ENCODE data around the gene LPCAT2.

LPCAT2 gene

GRCh38 chr16:55555436-55555835 is 46.6 kb downstream of the LPCAT2 start:
- no peak for DNase-seq

- DNase-seq = no peak
Measured at GRCh38 chr16:55557186-55557585, 48.3 kb downstream of the LPCAT2 start.

DNA sequence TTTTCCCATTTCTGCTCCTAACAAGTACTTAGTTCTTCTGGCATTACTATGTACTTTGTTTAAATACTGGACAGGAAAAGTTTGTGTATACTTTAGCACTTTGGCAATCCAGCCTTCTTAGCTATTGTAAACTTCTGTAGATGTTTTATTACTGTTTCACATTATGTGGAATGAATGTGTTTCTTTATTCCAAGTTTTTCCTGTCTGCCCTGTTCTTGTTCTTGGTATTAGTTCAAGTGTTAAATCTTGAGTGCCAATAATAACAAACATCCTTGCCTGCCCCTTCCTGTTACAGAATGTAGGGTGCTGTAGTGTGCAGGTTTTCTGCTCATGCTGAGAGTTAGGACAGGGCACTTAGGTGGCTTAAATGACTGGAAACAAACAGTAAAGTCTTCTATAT is 50.4 kb downstream of the LPCAT2 start:
- DNase-seq = no peak

GRCh38 chr16:55559933-55560516 is 51.2 kb downstream of the LPCAT2 start:
- no peak for DNase-seq

- DNase-seq = no peak
Measured at GRCh38 chr16:55561319-55561848, 52.5 kb downstream of the LPCAT2 start.

DNA sequence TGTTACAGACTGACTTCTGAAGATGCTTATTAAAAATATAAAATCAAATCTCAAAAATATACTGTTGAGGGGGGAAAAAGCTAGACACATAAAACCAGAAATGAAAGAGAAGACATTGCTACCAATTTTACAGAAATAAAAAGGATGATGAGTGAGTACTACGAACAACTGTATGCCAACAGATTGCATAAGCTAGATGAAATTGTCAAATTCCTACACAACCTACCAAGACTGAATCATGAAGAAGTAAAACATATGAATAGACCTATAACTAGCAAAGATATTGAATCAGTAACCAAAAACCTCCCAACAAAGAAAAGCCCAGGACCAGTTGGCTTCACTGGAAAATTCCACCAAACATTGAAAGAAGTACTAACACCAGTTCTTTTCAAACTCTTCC is 54.1 kb downstream of the LPCAT2 start:
- no peak for DNase-seq

DNA sequence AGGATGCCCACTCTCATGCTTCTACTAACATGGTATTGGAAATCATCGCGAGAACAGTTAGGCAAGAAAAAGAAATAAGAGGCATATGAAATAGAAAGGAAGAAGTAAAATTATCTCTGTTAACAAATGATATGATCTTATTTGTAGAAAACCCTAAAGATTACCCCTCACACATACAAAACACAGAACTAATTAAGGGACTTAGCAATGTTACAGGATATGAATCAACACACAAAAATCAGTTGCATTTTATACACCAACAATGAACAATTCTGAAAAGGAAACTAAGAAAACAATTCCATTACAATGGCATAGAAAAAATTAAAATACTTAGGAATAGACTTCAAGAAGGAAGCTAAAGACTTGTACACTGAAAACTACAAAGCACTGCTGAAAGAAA is 54.9 kb downstream of the LPCAT2 start:
- no peak for DNase-seq

DNA sequence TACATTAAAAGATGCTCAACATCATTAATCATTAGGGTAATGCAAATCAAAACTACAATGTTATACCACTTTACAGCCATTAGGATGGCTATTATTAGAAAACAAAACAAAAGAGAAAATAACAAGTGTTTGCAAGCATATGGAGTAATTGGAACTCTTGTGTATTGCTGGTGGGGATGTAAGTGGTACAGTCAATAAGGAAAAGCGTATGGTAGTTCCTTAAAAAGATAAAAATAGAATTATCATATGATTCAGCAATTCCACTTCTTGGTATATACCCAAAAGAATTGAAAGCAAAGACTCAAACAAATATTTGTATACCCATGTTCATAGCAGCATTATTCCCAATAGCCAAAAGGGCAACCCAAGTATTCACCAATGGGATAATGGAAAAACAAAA is 56.2 kb downstream of the LPCAT2 start:
- peak in 2 of 4 experiments; percentile 55 to 61 for DNase-seq

DNA sequence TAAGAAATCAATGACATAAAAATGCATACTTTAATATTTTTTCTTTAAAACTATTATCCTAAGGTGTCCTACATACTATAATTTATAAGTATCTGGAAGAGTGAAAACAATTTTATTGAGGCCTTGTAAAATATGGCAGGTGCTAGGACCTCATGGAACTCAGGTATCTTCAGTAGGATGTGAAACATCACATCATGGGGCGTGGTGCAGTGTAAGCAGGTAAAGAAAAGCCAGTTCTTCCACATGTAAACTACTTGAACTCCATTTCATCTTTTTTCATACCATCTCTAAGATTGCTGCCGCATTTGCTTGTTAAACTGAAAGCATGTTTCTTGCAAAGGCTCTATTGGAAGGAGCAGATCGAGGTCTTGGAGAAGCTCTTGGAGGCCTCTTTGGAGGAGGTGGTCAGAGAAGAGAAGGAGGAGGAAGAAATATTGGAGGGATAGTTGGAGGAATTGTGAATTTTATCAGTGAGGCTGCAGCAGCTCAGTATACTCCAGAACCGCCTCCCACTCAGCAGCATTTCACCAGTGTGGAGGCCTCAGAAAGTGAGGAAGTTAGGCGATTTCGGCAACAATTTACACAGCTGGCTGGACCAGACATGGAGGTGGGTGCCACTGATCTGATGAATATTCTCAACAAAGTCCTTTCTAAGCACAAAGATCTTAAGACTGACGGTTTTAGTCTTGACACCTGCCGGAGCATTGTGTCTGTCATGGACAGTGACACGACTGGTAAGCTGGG is 57.7 kb downstream of the LPCAT2 start, which contains the start of gene CAPNS2:
TSS of gene CAPNS2 (plus strand) at position 253 of the 744 bp plus-strand sequence. CDS start at position 326, 73 bp downstream.
- DNase-seq = peak; percentile 44 to 74 (median 68)

DNA sequence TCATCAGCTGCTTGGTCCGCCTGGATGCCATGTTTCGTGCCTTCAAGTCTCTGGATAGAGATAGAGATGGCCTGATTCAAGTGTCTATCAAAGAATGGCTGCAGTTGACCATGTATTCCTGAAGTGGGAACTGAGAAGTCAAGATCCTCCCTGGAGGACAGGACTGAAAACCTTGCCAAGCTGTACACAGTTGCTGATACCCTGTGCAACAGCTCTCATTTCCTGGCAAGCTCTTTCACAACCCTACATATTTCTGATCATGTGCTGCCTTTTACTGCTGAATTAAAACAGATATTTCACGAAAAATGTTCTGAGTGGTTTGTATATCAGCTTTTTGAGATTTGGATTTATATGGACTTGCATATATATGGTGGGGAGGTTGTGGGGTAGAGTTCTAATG is 58.5 kb downstream of the LPCAT2 start:
- peak; percentile 23 to 64 (median 58) for DNase-seq

GRCh38 chr16:55568207-55568606 is 59.3 kb downstream of the LPCAT2 start:
- DNase-seq = no peak

- DNase-seq = peak; percentile 38 to 81 (median 62)
Measured at GRCh38 chr16:55569025-55569424, 60.2 kb downstream of the LPCAT2 start.

DNA sequence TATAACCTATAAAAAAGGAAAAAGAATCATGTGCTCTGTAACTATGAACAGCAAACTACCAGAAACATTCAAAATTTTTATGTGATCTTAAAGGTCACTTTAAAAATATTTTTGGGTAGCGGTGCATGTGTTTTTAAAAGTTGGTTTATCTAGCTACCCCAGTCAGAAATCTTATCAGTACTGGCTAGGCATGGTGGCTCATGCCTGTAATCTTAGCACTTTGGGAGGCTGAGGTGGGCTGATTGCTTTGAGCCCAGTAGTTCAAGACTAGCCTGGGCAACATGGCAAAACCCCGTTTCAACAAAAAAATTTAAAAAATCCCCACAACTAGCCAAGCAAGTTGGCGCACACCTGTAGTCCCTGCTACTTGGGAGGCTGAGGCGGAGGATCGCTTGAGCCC is 61.3 kb downstream of the LPCAT2 start:
- no peak for DNase-seq

DNA sequence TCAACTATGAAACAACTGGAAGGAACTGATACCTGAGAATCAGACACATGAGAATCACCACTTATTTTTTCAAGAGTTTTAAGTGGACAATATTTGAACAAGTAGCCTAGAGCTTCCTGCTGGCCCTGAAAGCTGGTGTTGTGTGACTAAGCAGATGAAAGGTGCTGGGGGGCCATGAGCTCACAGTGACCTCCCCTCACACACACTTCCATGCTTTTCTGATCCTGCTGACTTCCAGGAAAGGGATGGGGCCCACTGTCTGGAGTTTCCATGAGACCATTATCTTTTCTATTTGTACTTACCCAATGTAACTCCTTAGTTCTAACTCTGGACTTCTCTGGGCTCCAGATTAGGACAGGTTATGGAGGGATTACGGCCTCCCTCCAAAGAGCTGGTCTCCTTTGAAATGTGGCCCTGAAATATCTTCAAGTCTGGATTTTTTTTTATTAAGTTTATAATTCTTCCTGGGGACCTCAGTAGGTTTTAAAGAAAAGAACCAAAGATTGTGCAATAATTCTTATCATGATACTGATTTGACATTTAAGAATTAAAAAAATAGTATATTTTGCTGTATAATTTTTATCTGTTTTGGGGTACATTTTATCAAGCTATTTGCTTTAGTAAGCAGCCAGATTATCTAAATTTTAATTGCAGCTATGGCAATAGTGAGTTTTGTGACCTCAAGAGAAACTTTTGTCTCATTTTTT is 62.5 kb downstream of the LPCAT2 start:
- DNase-seq = no peak

DNA sequence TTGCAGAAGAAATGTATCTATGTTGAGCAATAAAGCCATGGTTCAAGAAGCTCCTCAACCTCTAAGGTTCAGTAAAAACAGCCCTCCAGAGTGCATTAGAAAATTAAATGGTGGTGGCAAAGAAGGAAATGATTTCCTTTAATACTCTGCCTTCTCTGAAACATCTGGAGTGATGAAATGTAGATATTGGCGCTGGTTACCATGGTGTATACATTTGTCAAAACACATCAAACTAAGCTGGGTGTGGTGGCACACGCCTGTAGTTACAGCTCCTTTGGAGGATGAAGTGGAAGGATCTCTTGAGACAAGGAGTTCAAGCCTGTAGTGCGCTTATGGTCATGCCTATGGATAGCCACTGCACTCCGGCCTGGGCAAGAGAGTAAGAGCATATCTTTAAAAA is 63.6 kb downstream of the LPCAT2 start:
- no peak for DNase-seq

- peak in 2 of 4 experiments; percentile 52 to 53 for DNase-seq
Measured at GRCh38 chr16:55574811-55575210, 65.9 kb downstream of the LPCAT2 start.

DNA sequence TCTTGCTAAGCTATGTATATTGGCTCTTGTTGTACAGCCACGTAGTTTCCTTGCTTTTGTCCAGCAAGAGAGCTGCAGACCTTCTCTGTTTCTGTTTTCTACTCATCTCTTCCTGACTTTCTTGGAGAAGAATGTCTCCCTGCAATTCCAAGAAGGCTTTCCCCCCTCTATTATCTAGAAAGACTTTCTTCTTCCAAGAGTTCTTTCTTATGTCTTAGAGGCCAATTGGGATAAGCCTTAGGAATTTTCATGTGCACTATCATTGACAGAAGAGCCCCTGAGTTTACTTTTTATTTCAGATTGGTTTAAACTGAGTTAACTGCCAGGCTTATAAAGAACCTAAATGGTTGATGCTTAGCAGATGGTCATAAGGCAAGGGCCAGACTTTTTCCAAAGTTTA is 66.6 kb downstream of the LPCAT2 start:
- DNase-seq = no peak

DNA sequence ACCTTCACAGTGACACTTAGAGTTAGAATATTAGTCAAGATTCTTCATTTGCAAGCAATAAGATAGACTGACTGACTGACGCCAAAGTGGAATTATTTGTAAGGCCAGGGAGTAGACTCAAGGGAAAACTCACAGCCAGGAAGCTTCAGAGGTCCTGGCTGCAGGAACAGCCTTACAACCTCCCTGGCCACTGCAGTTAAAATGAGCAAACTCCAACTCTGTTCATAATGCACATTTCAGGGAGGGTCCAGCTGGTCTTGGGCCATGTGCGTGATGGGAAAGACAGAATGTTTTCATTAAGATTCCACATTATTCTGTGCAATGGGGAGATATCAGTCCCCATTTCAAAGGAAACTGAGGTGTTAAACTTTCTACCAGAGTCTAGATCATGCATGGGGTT is 67.5 kb downstream of the LPCAT2 start:
- no peak for DNase-seq

DNA sequence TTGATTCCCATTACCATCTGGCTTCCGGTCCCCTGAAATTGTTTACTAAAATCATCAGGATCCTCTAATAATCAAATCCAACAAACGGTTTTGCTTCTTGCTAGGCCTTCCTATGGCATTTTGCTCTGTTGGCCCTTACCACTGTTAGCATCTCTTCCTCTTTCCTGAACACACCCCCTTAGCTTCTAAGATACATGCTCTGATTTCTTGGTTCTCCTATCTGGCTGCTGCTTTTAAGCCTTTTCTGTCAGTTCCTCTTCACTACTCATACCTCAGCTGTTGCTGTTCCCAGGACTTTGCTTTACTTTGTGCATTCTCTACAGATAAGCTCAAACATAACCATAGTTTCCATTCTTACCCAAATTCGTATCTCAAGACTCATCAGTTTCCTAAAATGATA is 69.0 kb downstream of the LPCAT2 start:
- DNase-seq = peak; percentile 41 to 80 (median 70)

- no peak for DNase-seq
Measured at GRCh38 chr16:55585631-55586030, 76.8 kb downstream of the LPCAT2 start.

- no peak for DNase-seq
Measured at GRCh38 chr16:55588799-55589198, 79.9 kb downstream of the LPCAT2 start.

DNA sequence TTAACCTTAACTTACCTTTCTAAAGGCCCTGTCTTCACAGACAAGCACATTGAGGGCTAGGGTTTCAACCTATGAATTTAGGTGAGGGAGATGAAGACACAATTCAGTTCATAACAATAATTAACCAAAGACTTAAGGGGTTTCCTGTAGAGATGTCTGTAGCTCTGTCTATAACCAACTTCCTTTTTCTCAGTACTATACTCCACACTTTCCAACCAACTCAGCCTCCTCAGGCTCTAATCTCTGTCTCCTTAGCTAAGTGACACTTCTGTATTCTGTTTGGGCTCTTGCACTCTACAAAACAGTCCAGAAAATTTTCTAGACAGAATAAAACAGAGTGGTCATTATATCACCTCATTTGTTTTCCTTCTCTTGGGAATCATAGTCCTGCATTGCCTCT is 83.4 kb downstream of the LPCAT2 start:
- peak in 2 of 4 experiments; percentile 11 to 41 for DNase-seq

DNA sequence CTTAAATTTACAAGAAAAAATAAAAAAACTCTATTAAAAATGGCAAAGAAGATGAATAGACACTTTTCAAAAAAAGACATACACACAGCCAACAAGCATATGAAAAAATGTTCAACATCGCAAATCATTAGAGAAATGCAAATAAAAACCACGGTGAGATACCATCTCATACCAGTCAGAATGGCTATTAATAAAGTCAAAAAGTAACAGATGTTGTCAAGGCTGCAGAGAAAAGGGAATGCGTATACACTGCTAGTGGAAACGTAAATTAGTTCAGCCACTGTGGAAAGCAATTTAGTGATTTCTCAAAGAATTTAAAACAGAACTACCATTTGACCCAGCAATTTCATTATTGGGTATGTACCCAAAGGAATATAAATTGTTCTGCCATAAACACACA is 89.1 kb downstream of the LPCAT2 start:
- no peak for DNase-seq

Data from suppressor macrophage (primary cell).